Liver (tissue), 9 donors: Measurements from ENCODE around the gene LILRB5. TPM values are rescaled to one million over a fixed set of nuclear protein-coding genes. Genes with fewer than 3 reads are reported as not detected.

Experiments
- DNase-seq: peaks from one replicate; pipeline ENCODE4 v3.0.0-alpha.2; 2017; ENCODE audit warnings: low spot score
- H3K27ac ChIP-seq, 2 donors: one replicate each; pipeline ENCODE4 v1.7.0; 2013; ENCODE audit warnings: inconsistent platforms in 2 of 2, low read length in 2 of 2, control low read depth in 1 of 2, low read depth in 1 of 2, mild to moderate bottlenecking in 1 of 2
- H3K27me3 ChIP-seq, 4 donors: one replicate each; pipeline versions ENCODE4 v1.6.1 to v1.7.0; 2013; ENCODE audit warnings: low read length in 3 of 4, inconsistent platforms in 1 of 4, mild to moderate bottlenecking in 1 of 4, moderate library complexity in 1 of 4; ENCODE audit not compliant: control insufficient read depth in 4 of 4, insufficient read depth in 4 of 4
- H3K36me3 ChIP-seq, 4 donors: one replicate each; pipeline versions ENCODE4 v1.6.1 to v1.7.0; 2013; ENCODE audit warnings: low read length in 3 of 4, mild to moderate bottlenecking in 3 of 4, low read depth in 1 of 4, moderate library complexity in 1 of 4; ENCODE audit not compliant: control insufficient read depth in 4 of 4, insufficient read depth in 3 of 4
- H3K4me1 ChIP-seq, 4 donors: one replicate each; pipeline versions ENCODE4 v1.6.1 to v1.7.0; 2013; ENCODE audit warnings: low read length in 3 of 4, mild to moderate bottlenecking in 3 of 4, moderate library complexity in 1 of 4; ENCODE audit not compliant: control insufficient read depth in 4 of 4, insufficient read depth in 4 of 4
- H3K4me3 ChIP-seq, 3 donors: one replicate each; pipeline versions ENCODE4 v1.6.1 to v1.7.0; 2013; ENCODE audit warnings: low read length in 3 of 3, control low read depth in 1 of 3, low read depth in 1 of 3, mild to moderate bottlenecking in 1 of 3
- H3K9ac ChIP-seq, 2 donors: one replicate each; pipeline ENCODE4 v1.7.0; 2013; ENCODE audit warnings: low read length in 2 of 2, mild to moderate bottlenecking in 2 of 2, moderate library complexity in 2 of 2, control low read depth in 1 of 2, low read depth in 1 of 2
- H3K9me3 ChIP-seq, 4 donors: one replicate each; pipeline versions ENCODE4 v1.6.1 to v1.7.0; 2013; ENCODE audit warnings: low read length in 3 of 4; ENCODE audit not compliant: control insufficient read depth in 4 of 4
- ATF3 ChIP-seq: IDR thresholded peaks from 2 replicates; pipeline ENCODE4 v1.6.1; 2016; ENCODE audit warnings: antibody characterized with exemption
- CTCF ChIP-seq: fragments of 150-350 bp; IDR thresholded peaks from 2 replicates; pipeline ENCODE4 v1.5.1; 2017; ENCODE audit warnings: improper control_type of control experiment, low read depth, low read length; ENCODE audit not compliant: missing input control
- EGR1 ChIP-seq, 2 donors: IDR thresholded peaks; 2 replicates each; pipeline ENCODE4 v1.6.1; 2016 to 2018; ENCODE audit warnings: antibody characterized with exemption in 2 of 2, low read depth in 2 of 2
- FOXA1 ChIP-seq: IDR thresholded peaks from 2 replicates; pipeline ENCODE4 v1.6.1; 2016; ENCODE audit warnings: antibody characterized with exemption
- GABPA ChIP-seq, 2 donors: IDR thresholded peaks in 1 of 2; conservative IDR thresholded peaks in 1 of 2; 2 replicates each; pipeline ENCODE4 v1.6.1; 2016; ENCODE audit warnings: antibody characterized with exemption in 2 of 2, mild to moderate bottlenecking in 1 of 2, moderate library complexity in 1 of 2
- HNF4A ChIP-seq, 2 donors: conservative IDR thresholded peaks; 2 replicates each; pipeline ENCODE4 v1.6.1; 2016; ENCODE audit warnings: antibody characterized with exemption in 2 of 2, mild to moderate bottlenecking in 2 of 2
- HNF4G ChIP-seq: IDR thresholded peaks from 2 replicates; pipeline ENCODE4 v1.6.1; 2016; ENCODE audit warnings: antibody characterized with exemption
- MAX ChIP-seq: IDR thresholded peaks from 2 replicates; pipeline ENCODE4 v1.6.1; 2016; ENCODE audit warnings: antibody characterized with exemption
- NR2F2 ChIP-seq: IDR thresholded peaks from 2 replicates; pipeline ENCODE4 v1.6.1; 2016; ENCODE audit warnings: antibody characterized with exemption
- RAD21 ChIP-seq, 2 donors: IDR thresholded peaks; 2 replicates each; pipeline ENCODE4 v1.6.1; 2016; ENCODE audit warnings: antibody characterized with exemption in 2 of 2, mild to moderate bottlenecking in 2 of 2
- REST ChIP-seq: IDR thresholded peaks from 2 replicates; pipeline ENCODE4 v1.6.1; 2016; ENCODE audit warnings: antibody characterized with exemption, mild to moderate bottlenecking
- SP1 ChIP-seq: IDR thresholded peaks from 2 replicates; pipeline ENCODE4 v1.6.1; 2018; ENCODE audit warnings: antibody characterized with exemption, mild to moderate bottlenecking
- TAF1 ChIP-seq: conservative IDR thresholded peaks from 2 replicates; pipeline ENCODE4 v1.6.1; 2016; ENCODE audit warnings: antibody characterized with exemption, mild to moderate bottlenecking
- YY1 ChIP-seq: IDR thresholded peaks from 2 replicates; pipeline ENCODE4 v1.6.1; 2016; ENCODE audit warnings: antibody characterized with exemption, mild to moderate bottlenecking
- WGBS: extraction: QIAGEN DNeasy Blood & Tissue Kit; methylation state at CpG from one replicate; pipeline ENCODE4 v1.1.7; 2013; 5-methylcytosine and 5-hydroxymethylcytosine counted together
- polyA plus RNA-seq, 2 donors: library from polyadenylated mRNA; stranded (reverse) in 1 of 2; unstranded in 1 of 2; fragments of 200-250 nt in 1 of 2; fragments of >200 nt in 1 of 2; fragmentation: Nextera tagmentation in 1 of 2; extraction: Ambion mirVana in 1 of 2; gene quantifications; one replicate each; pipeline versions ENCODE4 v1.2.1 to v1.2.3, GENCODE V29; 2013 to 2015
- total RNA-seq, 2 donors: library from RNA; depleted of rRNA; stranded (reverse); fragments of >200 nt; gene quantifications; one replicate each; pipeline ENCODE4 v1.2.3, GENCODE V29; 2014
- TF ChIP-seq, protein P1 (sequence below): IDR thresholded peaks from 2 replicates; pipeline ENCODE4 v1.6.1; 2016; ENCODE audit warnings: antibody characterized with exemption
- donor health status: healthy.
- donor health status: healthy.
- donor health status: healthy.
- donor health status: healthy.
- donor health status: healthy.

LILRB5 gene
- total and polyA plus RNA-seq, 4 donors: 5.1 to 10.8 (median 6.3) TPM

DNA sequence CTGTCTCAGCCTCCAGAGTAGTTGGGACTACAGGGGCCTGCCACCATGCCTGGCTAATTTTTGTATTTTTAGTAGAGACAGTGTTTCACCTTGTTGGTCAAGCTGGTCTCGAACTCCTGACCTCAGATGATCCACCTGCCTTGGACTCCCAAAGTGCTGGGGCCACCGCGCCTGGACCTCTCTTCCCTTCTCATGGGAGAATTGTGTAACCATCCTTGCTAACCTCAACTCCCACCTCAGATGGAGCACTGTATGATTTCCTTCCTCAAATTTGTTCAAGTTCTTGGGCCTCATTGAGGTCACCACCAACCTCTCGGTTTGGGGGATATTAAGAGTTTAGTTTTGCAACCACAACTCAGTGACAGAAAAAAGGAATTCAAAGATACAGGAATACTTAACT is 45.2 kb upstream of the LILRB5 start:
- 56% methylated on average over 4 of the region's 4 CpGs for WGBS
- H3K4me3 ChIP-seq: no peak overlapping the region
- H3K27ac ChIP-seq: no peak overlapping the region
- H3K27me3 ChIP-seq: peaks cover 0 to 10% (median 0%) of the 10 kb centered on the region in 4 donors
- H3K9ac ChIP-seq: no peak overlapping the region
- H3K9me3 ChIP-seq: peaks cover 0 to 2% (median 0%) of the 10 kb centered on the region in 4 donors
- no peaks in the 10 kb centered on the region for H3K36me3 ChIP-seq
- no peak for DNase-seq
- no peak for TF ChIP-seq HNF4G
- no peak for TF ChIP-seq SP1
- TF ChIP-seq RAD21 (IDR thresholded peaks at IDR 0.05): no peak
- TF ChIP-seq REST: no peak
- TF ChIP-seq EGR1 (IDR thresholded peaks at IDR 0.05; ENCODE audit: low read depth in 2 of 2): no peak
- no peak for TF ChIP-seq TAF1
- H3K4me1 ChIP-seq: no peaks in the 10 kb centered on the region

DNA sequence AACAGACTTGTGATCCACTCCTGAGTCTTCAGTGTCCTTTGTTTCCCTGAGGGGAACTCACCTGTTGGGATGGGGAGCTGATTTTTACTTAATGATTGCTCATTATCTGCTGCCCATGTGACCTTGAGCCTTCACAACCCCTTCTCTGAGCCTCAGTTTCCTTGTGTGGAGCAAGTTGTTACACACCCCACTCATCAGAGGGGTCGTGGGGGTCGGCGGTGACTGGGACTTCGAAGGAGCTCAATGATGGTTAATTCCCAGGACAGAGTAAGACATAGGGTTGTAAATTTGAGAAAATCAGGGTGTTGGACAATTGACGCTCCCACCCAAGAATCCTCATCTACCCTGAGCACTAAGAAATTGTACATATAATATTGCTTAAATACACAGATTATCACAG is 42.4 kb upstream of the LILRB5 start:
- Histone ChIP-seq H3K36me3 (no peaks in the 10 kb centered on the region), H3K4me3 (no peak overlapping the region), H3K9ac (no peak overlapping the region), H3K27ac (no peak overlapping the region), H3K4me1 (no peaks in the 10 kb centered on the region), H3K27me3 (peaks cover 0 to 7% (median 0%) of the 10 kb centered on the region in 4 donors), H3K9me3 (no peaks in the 10 kb centered on the region)
- no peak for DNase-seq
- WGBS: 80% methylated on average over 5 of the region's 5 CpGs
- TF ChIP-seq MAX (no peak), HNF4A (conservative IDR thresholded peaks at IDR 0.05) (no peak), EGR1 (IDR thresholded peaks at IDR 0.05; ENCODE audit: low read depth in 2 of 2) (no peak), TAF1 (no peak), ATF3 (no peak), GABPA (IDR thresholded peaks at IDR 0.05 in 1 of 2, conservative IDR thresholded peaks at IDR 0.05 in 1 of 2) (no peak), YY1 (no peak)
- TF ChIP-seq, protein P1, sequence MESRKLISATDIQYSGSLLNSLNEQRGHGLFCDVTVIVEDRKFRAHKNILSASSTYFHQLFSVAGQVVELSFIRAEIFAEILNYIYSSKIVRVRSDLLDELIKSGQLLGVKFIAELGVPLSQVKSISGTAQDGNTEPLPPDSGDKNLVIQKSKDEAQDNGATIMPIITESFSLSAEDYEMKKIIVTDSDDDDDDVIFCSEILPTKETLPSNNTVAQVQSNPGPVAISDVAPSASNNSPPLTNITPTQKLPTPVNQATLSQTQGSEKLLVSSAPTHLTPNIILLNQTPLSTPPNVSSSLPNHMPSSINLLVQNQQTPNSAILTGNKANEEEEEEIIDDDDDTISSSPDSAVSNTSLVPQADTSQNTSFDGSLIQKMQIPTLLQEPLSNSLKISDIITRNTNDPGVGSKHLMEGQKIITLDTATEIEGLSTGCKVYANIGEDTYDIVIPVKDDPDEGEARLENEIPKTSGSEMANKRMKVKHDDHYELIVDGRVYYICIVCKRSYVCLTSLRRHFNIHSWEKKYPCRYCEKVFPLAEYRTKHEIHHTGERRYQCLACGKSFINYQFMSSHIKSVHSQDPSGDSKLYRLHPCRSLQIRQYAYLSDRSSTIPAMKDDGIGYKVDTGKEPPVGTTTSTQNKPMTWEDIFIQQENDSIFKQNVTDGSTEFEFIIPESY: no peak

- Histone ChIP-seq H3K27ac (no peak overlapping the region), H3K9ac (no peak overlapping the region), H3K4me1 (no peaks in the 10 kb centered on the region), H3K27me3 (peaks cover 0 to 5% (median under 1%) of the 10 kb centered on the region in 4 donors), H3K4me3 (no peak overlapping the region), H3K9me3 (no peaks in the 10 kb centered on the region), H3K36me3 (no peaks in the 10 kb centered on the region)
- 53% methylated on average over 7 of the region's 7 CpGs for WGBS
- no peak for DNase-seq
- no peak for TF ChIP-seq REST
- TF ChIP-seq TAF1: no peak
- TF ChIP-seq HNF4G: no peak
- no peak for TF ChIP-seq GABPA (IDR thresholded peaks at IDR 0.05 in 1 of 2, conservative IDR thresholded peaks at IDR 0.05 in 1 of 2)
- TF ChIP-seq YY1: no peak
- TF ChIP-seq MAX: no peak
- TF ChIP-seq FOXA1: no peak
- no peak for TF ChIP-seq NR2F2
- TF ChIP-seq HNF4A (conservative IDR thresholded peaks at IDR 0.05): no peak
- TF ChIP-seq CTCF: no peak
Measured at GRCh38 chr19:54299126-54299498, 42.0 kb upstream of the LILRB5 start.
